HEK293T (cell line): ENCODE results near the gene SLC22A15.
A peak's percentile ranks its signal among the peaks of the same experiment; 100 is the strongest.

ENCODE experiments used
- CTCF ChIA-PET: fragments of 350-600 bp; formaldehyde crosslinking; extraction: SDS; loops from one replicate; lab custom pipeline; 2021; ENCODE audit warnings: antibody characterized with exemption, inconsistent platforms; lab: Yijun Ruan, JAX
- POLR2A ChIA-PET: fragments of 350-600 bp; formaldehyde crosslinking; extraction: SDS; loops from one replicate; lab custom pipeline; 2020; ENCODE audit warnings: antibody characterized with exemption, inconsistent platforms; lab: Yijun Ruan, JAX
- DNase-seq: peaks from one replicate; pipeline ENCODE4 v3.0.0; 2012; ENCODE audit warnings: mixed read lengths; ENCODE audit errors: extremely low spot score
- ARNT ChIP-seq: fragments of 450-650 bp; IDR thresholded peaks from 2 replicates; pipeline ENCODE4 v1.6.1; 2017; ENCODE audit warnings: mild to moderate bottlenecking
- BHLHE40 ChIP-seq: fragments of 450-650 bp; IDR thresholded peaks from 2 replicates; pipeline ENCODE4 v1.6.1; 2016; ENCODE audit warnings: mild to moderate bottlenecking, moderate library complexity, borderline replicate concordance
- CTBP1 ChIP-seq: fragments of 450-650 bp; IDR thresholded peaks from 2 replicates; pipeline ENCODE4 v1.6.1; 2016; ENCODE audit warnings: borderline replicate concordance
- ELF4 ChIP-seq: fragments of 450-650 bp; IDR thresholded peaks from 2 replicates; pipeline ENCODE4 v1.6.1; 2017; ENCODE audit warnings: antibody characterized with exemption
- FOXA1 ChIP-seq: fragments of 450-650 bp; IDR thresholded peaks from 2 replicates; pipeline ENCODE4 v1.6.1; 2016; ENCODE audit warnings: mild to moderate bottlenecking
- FOXK2 ChIP-seq: fragments of 450-650 bp; IDR thresholded peaks from 2 replicates; pipeline ENCODE4 v1.6.1; 2016; ENCODE audit warnings: mild to moderate bottlenecking
- FOXM1 ChIP-seq: fragments of 450-650 bp; IDR thresholded peaks from 2 replicates; pipeline ENCODE4 v1.6.1; 2017; ENCODE audit warnings: mild to moderate bottlenecking, borderline replicate concordance
- HDGF ChIP-seq: fragments of 450-650 bp; IDR thresholded peaks from 2 replicates; pipeline ENCODE4 v1.6.1; 2017; ENCODE audit warnings: antibody characterized with exemption, borderline replicate concordance
- L3MBTL2 ChIP-seq: fragments of 450-650 bp; conservative IDR thresholded peaks from 2 replicates; pipeline ENCODE4 v1.6.1; 2016; ENCODE audit warnings: mild to moderate bottlenecking
- LEF1 ChIP-seq: fragments of 450-650 bp; IDR thresholded peaks from 2 replicates; pipeline ENCODE4 v1.6.1; 2017; ENCODE audit warnings: mild to moderate bottlenecking, borderline replicate concordance
- NFRKB ChIP-seq: fragments of 450-650 bp; IDR thresholded peaks from 2 replicates; pipeline ENCODE4 v1.6.1; 2016; ENCODE audit warnings: mild to moderate bottlenecking, moderate library complexity
- PKNOX1 ChIP-seq: fragments of 450-650 bp; IDR thresholded peaks from 2 replicates; pipeline ENCODE4 v1.6.1; 2016
- SP1 ChIP-seq: fragments of 450-650 bp; IDR thresholded peaks from 2 replicates; pipeline ENCODE4 v1.6.1; 2017
- SUZ12 ChIP-seq: fragments of 450-650 bp; IDR thresholded peaks from 2 replicates; pipeline ENCODE4 v1.6.1; 2016; ENCODE audit warnings: mild to moderate bottlenecking
- TARDBP ChIP-seq: fragments of 450-650 bp; IDR thresholded peaks from 2 replicates; pipeline ENCODE4 v1.6.1; 2016
- ZNF384 ChIP-seq: fragments of 450-650 bp; IDR thresholded peaks from 2 replicates; pipeline ENCODE4 v1.6.1; 2016

Gene SLC22A15

GRCh38 chr1:115973154-115973553, 3.2 kb upstream of the SLC22A15 start:
- no peak for DNase-seq
- no peak for TF ChIP-seq FOXM1
- no peak for TF ChIP-seq BHLHE40
- TF ChIP-seq NFRKB, result no peak
- no peak for TF ChIP-seq ELF4
- TF ChIP-seq SUZ12, result no peak
- no peak for TF ChIP-seq SP1
- TF ChIP-seq PKNOX1, result no peak
- TF ChIP-seq FOXK2, result no peak
- no peak for TF ChIP-seq LEF1
- no peak for TF ChIP-seq ARNT
- TF ChIP-seq CTBP1, result no peak
- TF ChIP-seq L3MBTL2, result no peak
- no peak for TF ChIP-seq FOXA1
- TF ChIP-seq HDGF, result no peak
- TF ChIP-seq TARDBP, result no peak
- TF ChIP-seq ZNF384, result no peak
- ChIA-PET CTCF (no interaction called here), POLR2A (no interaction called here)

- no peak for TF ChIP-seq CTBP1
- no peak for TF ChIP-seq BHLHE40
- TF ChIP-seq ZNF384, result no peak
- no peak for TF ChIP-seq SP1
- no peak for TF ChIP-seq FOXM1
- peak; percentile 69 for TF ChIP-seq L3MBTL2
- no peak for TF ChIP-seq ELF4
- TF ChIP-seq NFRKB, result no peak
- no peak for TF ChIP-seq HDGF
- ChIA-PET CTCF (no interaction called here), POLR2A (interaction anchor here (1.1 kb wide), 1 partner anchor 204 kb away, joined by 3 read pairs; no protein-coding TSS in a partner anchor)
- no peak for DNase-seq
These were observed 698 bp upstream of the SLC22A15 start for GRCh38 chr1:115975569-115976061.

DNA sequence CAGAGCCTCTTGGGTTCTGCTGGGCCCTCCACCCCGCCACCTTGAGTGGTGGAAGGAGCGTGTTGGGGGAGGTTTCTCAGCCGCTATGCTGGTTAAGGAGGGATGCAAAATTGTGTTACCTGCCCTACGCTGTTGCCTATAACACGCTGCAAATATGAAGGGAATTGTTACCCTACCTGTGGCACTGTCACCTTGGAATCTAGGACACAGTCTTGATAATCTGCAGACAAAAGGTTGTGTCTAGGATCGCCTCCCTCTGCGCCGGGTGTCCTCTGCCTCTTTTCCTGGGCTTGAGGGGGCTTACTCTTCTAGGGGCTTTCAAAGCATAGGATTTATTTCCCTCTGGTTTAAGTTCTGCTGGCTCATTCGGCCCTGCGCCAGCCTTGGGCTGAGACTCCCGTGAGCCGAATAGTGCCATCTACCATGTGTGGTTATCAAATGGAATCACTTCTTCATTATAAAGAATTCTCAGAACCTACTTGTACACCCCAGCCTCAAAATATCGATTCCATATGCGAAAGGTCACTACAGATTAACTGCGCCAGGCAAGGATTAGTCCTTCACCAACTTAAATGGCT, 697 bp downstream of the SLC22A15 start:
- TF ChIP-seq L3MBTL2 (0 out of 2 replicates have a peak, but pooled peaks have one; percentile 28), SUZ12 (no peak), ELF4 (no peak), LEF1 (no peak), ZNF384 (no peak)
- POLR2A ChIA-PET, result no interaction called here
- DNase-seq, result no peak
- CTCF ChIA-PET, result interaction anchor here (1.0 kb wide), 1 partner anchor 162 kb away, joined by 3 read pairs; no protein-coding TSS in a partner anchor

- POLR2A ChIA-PET, result no interaction called here
- CTCF ChIA-PET, result interaction anchor here (0.6 to 1.0 kb wide), 2 partner anchors 161 to 369 kb away, joined by 3 read pairs; no protein-coding TSS in a partner anchor
- DNase-seq, result no peak
- no peak for TF ChIP-seq ZNF384
- no peak for TF ChIP-seq FOXA1
- TF ChIP-seq HDGF, result no peak
- TF ChIP-seq L3MBTL2, result no peak
- TF ChIP-seq LEF1, result no peak
- no peak for TF ChIP-seq NFRKB
- no peak for TF ChIP-seq SP1
- TF ChIP-seq ARNT, result no peak
- no peak for TF ChIP-seq ELF4
- TF ChIP-seq BHLHE40, result no peak
- TF ChIP-seq SUZ12, result no peak
- TF ChIP-seq TARDBP, result no peak
- no peak for TF ChIP-seq FOXK2
- no peak for TF ChIP-seq PKNOX1
- TF ChIP-seq FOXM1, result no peak
- no peak for TF ChIP-seq CTBP1
These were observed 1.4 kb downstream of the SLC22A15 start for GRCh38 chr1:115977499-115978258.

GRCh38 chr1:115978292-115978941, 2.1 kb downstream of the SLC22A15 start:
- POLR2A ChIA-PET, result no interaction called here
- CTCF ChIA-PET, result interaction anchor here (0.6 kb wide), 1 partner anchor 370 kb away, joined by 3 read pairs; no protein-coding TSS in a partner anchor
- no peak for DNase-seq
- TF ChIP-seq PKNOX1 (no peak), SUZ12 (no peak), ZNF384 (no peak), LEF1 (no peak), BHLHE40 (no peak), NFRKB (no peak), TARDBP (no peak), ARNT (no peak), FOXM1 (no peak), L3MBTL2 (no peak), FOXK2 (no peak), FOXA1 (no peak), SP1 (no peak), ELF4 (no peak), CTBP1 (no peak), HDGF (no peak)
